ENCODE data around the gene NFKBIE.

Gene NFKBIE

GRCh38 chr6:44275271-44275748 is 10.0 kb upstream of the NFKBIE start:
- in situ Hi-C loops (cut with HindIII; ENCODE audit: low sequenced_read_pairs): no loop called here

GRCh38 chr6:44273617-44274016 is 8.3 kb upstream of the NFKBIE start:
- in situ Hi-C loops (cut with HindIII; ENCODE audit: low sequenced_read_pairs): no loop called here

- in situ Hi-C loops (cut with HindIII; ENCODE audit: low sequenced_read_pairs): no loop called here
Measured at GRCh38 chr6:44272999-44273566, 7.7 kb upstream of the NFKBIE start.

GRCh38 chr6:44272529-44272928 is 7.2 kb upstream of the NFKBIE start:
- in situ Hi-C loops (cut with HindIII; ENCODE audit: low sequenced_read_pairs): no loop called here

- in situ Hi-C loops (cut with HindIII; ENCODE audit: low sequenced_read_pairs): no loop called here
Measured at GRCh38 chr6:44271914-44272313, 6.6 kb upstream of the NFKBIE start.

DNA sequence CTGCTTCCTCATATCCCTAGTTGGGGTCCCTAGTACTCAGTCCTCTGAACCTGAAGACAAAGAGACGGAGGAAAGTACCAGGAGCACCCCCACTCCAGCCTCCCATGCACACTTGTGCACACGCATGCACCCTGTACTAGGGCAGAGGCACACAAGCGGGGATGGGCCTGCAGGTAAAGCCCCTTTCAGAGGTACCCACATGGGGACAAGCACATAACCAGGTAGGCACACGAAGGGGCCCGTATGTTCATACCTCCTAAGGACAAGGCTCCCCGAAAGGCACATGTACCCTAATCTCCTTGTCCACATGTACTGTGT is 6.0 kb upstream of the NFKBIE start:
- in situ Hi-C loops (cut with HindIII; ENCODE audit: low sequenced_read_pairs): no loop called here

DNA sequence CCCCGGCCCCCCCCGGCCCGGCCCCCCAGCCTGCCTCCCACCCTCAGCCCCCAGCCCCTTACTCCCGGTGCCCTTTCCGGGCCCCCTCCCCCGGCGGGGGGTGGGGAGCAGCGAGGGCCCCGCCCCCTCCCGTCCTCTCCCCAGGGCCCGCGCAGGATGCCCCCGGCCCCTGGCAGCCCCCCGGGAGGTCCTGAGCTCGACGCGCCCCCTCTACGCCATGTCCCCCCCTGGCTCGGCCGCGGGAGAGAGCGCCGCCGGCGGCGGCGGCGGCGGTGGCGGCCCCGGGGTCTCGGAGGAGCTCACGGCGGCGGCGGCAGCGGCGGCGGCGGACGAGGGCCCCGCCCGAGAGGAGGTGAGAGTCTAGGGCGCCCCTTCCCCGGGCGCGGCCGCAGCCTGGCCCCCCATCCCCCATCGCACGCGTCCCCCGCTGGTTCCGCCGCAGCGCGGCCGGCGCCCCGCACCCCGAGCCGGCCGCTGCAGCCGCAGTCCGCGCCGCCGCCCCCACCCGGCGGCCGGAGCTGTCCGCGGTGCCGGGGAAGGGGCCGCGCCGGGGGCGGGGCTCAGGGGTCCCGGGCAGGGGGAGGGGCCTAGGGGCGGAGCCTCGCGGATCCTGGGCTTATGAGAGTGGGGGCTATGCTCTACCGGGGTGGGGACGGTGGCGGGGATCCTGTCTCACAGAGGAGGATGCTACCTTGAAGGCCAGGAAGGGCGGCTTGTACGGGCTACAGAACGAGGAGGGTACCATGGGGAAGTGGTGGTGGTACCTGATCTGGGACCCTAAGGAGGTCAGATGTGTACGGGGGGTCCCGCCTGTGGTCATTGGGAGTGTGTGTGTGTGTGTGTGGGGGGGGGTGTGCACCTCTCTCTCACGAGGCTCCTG is 5.4 kb upstream of the NFKBIE start:
- in situ Hi-C loops (cut with HindIII; ENCODE audit: low sequenced_read_pairs): no loop called here

GRCh38 chr6:44269921-44270525 is 4.7 kb upstream of the NFKBIE start, which contains the start of gene TMEM151B:
TSS of gene TMEM151B (plus strand) at chr6:44270450. CDS start at chr6:44270743, 293 bp downstream.
- in situ Hi-C loops (cut with HindIII; ENCODE audit: low sequenced_read_pairs): loop anchor here (5.0 kb wide), 2 partner anchors 37 to 67 kb away; no protein-coding TSS in a partner anchor

DNA sequence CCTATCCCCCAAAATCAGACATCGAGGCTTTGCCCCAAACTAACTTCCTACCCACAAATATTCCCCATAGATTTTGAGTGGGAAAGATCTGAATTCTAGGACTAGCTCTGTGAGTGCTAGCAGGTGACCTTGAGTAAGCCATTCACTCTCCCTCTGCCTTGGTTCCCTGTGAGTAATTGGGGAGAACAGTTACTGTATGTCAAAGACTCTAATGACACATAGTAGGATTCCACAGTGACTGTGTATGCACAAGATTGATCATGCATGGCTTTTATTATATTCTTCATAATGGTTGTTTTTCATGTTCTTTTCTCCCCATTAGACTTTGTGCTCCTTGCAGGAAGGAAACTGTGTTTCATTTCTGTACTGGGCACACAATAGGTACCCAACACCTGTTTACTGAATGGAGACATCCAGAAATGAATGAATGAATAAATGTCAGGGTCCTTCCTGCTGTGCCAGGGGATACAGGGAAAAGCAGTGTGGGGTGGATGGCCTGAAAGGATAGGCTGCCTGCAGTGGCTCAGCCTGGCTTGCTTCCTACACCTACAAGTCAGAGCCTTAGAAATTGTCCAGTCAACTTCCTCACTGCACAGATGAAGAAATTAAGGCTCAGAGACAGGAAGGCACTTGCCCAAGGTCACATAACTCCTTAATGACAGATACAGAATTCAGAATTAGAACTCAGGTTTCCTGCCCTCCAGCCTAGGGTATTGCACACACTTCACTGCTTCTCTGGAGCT is 4.0 kb upstream of the NFKBIE start:
- in situ Hi-C loops (cut with HindIII; ENCODE audit: low sequenced_read_pairs): loop anchor here (5.0 kb wide), 2 partner anchors 38 to 68 kb away; no protein-coding TSS in a partner anchor

GRCh38 chr6:44268095-44268628 is 2.8 kb upstream of the NFKBIE start:
- in situ Hi-C loops (cut with HindIII; ENCODE audit: low sequenced_read_pairs): loop anchor here (5.0 kb wide), 2 partner anchors 39 to 69 kb away; no protein-coding TSS in a partner anchor

GRCh38 chr6:44267252-44267651 is 1.9 kb upstream of the NFKBIE start:
- in situ Hi-C loops (cut with HindIII; ENCODE audit: low sequenced_read_pairs): loop anchor here (5.0 kb wide), 2 partner anchors 40 to 70 kb away; no protein-coding TSS in a partner anchor

DNA sequence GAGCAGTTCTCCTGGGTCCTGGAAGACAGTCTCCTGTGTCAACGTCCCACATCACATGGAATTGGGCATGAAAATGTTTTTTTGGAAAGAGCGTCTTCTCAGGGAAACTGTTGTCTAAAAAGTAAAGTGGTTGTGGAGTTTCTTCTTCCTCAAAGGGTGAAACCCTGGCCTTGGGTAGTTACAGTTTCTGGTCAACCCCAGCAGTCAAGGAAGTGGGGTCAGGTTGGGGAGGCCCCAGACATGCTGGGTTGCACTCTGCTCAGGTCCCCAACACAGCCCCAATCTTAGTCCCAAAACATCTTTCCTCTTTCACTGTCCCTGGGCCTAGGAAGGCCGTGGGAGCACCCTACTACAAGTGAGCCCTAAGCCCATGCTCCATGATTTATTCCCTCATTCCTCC is 996 bp upstream of the NFKBIE start:
- in situ Hi-C loops (cut with HindIII; ENCODE audit: low sequenced_read_pairs): loop anchor here (5.0 kb wide), 2 partner anchors 41 to 71 kb away; no protein-coding TSS in a partner anchor

DNA sequence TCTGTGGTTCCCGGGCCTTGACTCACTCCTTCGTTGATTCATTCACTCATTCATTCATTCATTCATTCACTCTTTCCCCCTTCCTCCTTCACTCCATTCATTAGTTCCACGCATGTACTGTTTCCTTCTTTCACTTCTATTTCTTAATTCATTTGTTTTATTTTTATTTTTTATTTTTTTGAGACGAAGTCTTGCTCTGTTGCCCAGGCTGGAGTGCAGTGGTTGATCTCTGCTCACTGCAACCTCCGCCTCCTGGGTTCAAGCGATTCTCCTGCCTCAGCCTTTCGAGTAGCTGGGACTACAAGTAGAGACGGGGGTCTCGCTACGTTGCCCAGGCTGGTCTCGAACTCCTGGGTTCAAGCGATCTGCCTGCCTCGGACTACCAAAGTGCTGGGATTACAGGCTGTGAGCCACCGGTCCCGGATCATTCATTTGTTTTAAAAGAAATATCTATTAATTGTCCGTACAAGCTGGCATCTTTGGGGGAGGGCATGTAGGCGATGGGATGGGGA is 427 bp upstream of the NFKBIE start:
- in situ Hi-C loops (cut with HindIII; ENCODE audit: low sequenced_read_pairs): loop anchor here (5.0 kb wide), 2 partner anchors 42 to 72 kb away; no protein-coding TSS in a partner anchor

DNA sequence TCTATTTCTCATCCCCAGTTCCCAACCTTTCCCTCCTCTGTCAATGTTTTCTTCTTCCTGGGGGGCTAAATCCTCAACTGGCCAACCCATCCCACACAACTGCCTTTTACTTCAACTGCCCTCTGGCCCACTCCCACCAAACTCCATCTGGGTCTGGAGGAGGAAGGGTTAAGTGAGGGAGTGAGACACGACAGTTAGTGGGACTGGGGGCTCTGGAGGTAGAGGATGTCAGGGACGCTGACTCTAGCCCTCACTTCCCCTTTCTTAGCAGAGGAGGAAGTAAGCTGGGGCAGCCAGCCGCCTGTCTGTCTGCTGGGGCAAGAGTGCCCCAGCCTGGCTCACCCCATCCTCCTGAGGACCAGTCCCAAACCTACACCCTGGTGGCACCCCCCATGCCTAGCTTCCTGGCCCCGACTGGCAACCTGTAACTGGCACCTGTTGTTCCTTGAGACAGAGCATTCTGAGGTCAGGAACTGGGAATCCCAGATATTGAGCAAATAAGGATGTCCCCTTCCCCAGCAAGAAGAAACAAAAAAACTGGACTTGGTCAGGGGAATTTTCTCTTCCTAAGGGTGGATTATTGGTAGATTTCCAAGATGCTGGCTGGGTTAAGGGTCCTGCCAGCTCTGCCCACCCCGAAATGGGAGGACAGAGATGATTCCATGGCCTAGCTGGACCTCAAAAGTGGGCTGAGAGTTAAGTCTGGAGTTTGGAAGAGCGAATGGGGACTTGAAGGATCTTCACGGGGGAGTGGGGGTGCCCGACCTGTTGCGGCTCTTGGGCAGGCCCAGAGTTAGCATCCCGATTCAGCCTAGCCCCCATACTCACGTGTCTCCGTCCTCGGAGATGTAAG is 971 bp downstream of the NFKBIE start:
- in situ Hi-C loops (cut with HindIII; ENCODE audit: low sequenced_read_pairs): loop anchor here (5.0 kb wide), 2 partner anchors 43 to 73 kb away; no protein-coding TSS in a partner anchor

DNA sequence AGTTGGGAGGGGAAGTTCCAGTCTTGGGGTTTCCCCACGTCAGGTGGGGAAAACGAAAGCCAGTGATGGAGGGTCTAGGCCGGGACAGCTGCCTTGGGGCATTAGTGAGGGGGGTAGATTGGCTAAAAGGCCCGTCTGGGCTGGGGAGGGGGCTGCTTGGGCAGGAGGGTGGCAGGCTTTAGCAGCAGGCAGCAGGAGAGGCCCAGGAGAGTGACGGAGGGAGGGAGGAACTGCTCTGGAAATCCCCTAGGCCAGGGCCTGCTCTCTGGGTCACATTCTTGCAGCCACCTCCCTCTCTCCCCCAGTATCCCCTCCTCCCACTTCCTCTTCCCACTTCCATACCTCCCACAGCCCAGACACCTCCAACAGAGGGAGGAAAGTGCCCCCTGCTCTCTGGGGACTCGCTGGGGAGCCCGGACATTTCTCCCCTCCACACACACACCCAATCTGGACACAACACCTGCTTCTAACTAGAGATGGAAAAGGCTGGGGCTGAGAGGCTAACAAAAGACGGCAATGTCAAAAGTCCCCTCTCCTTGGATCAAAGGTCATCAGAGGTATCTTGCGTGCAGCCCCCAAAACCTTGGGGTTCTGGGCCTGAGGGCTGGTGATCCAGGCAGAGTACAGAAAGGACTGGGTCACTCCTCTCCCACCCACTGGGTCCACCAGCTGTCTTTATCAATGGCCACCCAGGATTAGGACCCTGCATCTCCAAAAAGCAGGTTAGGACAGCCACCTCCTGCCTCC is 1.8 kb downstream of the NFKBIE start:
- in situ Hi-C loops (cut with HindIII; ENCODE audit: low sequenced_read_pairs): no loop called here

GRCh38 chr6:44262467-44263353 is 2.6 kb downstream of the NFKBIE start:
- in situ Hi-C loops (cut with HindIII; ENCODE audit: low sequenced_read_pairs): no loop called here

- in situ Hi-C loops (cut with HindIII; ENCODE audit: low sequenced_read_pairs): no loop called here
Measured at GRCh38 chr6:44261581-44261980, 3.8 kb downstream of the NFKBIE start.

All from endothelial cell of hepatic sinusoid (primary cell).